ENCODE results near the gene ADD1. TPM values are rescaled to one million over a fixed set of nuclear protein-coding genes. Genes with fewer than 3 reads are reported as not detected.

The ADD1 gene
- total and polyA plus RNA-seq, 2 of the 13 experiments (the other 11 are each of a cell fraction or from before 2014, with no cell fraction given), result 73.9 to 122 TPM

- TF ChIP-seq GMEB1 (CRISPR knock-in tag; IDR thresholded peaks at IDR 0.05; ENCODE audit: borderline replicate concordance) (0 out of 2 replicates have a peak, but pooled peaks have one; percentile 63), GMEB2 (CRISPR knock-in tag; IDR thresholded peaks at IDR 0.05; ENCODE audit: low read depth) (no peak), ZNF616 (CRISPR knock-in tag; IDR thresholded peaks at IDR 0.05; ENCODE audit: low read depth) (0 out of 2 replicates have a peak, but pooled peaks have one; percentile 75), ZNF367 (CRISPR knock-in tag; IDR thresholded peaks at IDR 0.05; ENCODE audit: borderline replicate concordance) (no peak), ZNF225 (CRISPR knock-in tag; IDR thresholded peaks at IDR 0.05) (0 out of 2 replicates have a peak, but pooled peaks have one; percentile 64), ZNF230 (CRISPR knock-in tag; IDR thresholded peaks at IDR 0.05) (no peak), HMGXB3 (CRISPR knock-in tag; IDR thresholded peaks at IDR 0.05; ENCODE audit: borderline replicate concordance) (peak; percentile 99), TMF1 (CRISPR knock-in tag; IDR thresholded peaks at IDR 0.05; ENCODE audit: low read depth) (no peak), ZNF724P (CRISPR knock-in tag; IDR thresholded peaks at IDR 0.05; ENCODE audit: borderline replicate concordance) (no peak), ESRRA (CRISPR knock-in tag; IDR thresholded peaks at IDR 0.05; ENCODE audit: low read depth) (0 out of 2 replicates have a peak, but pooled peaks have one; percentile 47), ZNF570 (CRISPR knock-in tag; IDR thresholded peaks at IDR 0.05; ENCODE audit: borderline replicate concordance) (no peak), ZBTB7A (CRISPR knock-in tag; IDR thresholded peaks at IDR 0.05) (peak; percentile 66; the same call in 1 of the 2 replicates), STAG1 (CRISPR knock-in tag; IDR thresholded peaks at IDR 0.05) (0 out of 2 replicates have a peak, but pooled peaks have one; percentile 10), ZNF790 (CRISPR knock-in tag; IDR thresholded peaks at IDR 0.05; ENCODE audit: borderline replicate concordance) (peak; percentile 25; the same call in 1 of the 2 replicates), HMGXB4 (CRISPR knock-in tag; IDR thresholded peaks at IDR 0.05; ENCODE audit: borderline replicate concordance in 1 of 2, low read depth in 1 of 2) (peak; percentile 31 to 85; a peak in 3 of 4 replicates), SAFB2 (CRISPR knock-in tag; IDR thresholded peaks at IDR 0.05; ENCODE audit: borderline replicate concordance, low read depth) (peak; percentile 66; the same call in 1 of the 2 replicates), ZNF121 (CRISPR knock-in tag; IDR thresholded peaks at IDR 0.05) (peak; percentile 42; the same call in 1 of the 2 replicates), HMG20B (CRISPR knock-in tag; conservative IDR thresholded peaks at IDR 0.05) (no peak)
These were observed at the start of gene ADD1 (continued) for GRCh38 chr4:2843263-2843940.
